SK-N-SH (cell line): ENCODE results near the gene TOR2A. TPM values are rescaled to one million over a fixed set of nuclear protein-coding genes. Genes with fewer than 3 reads are reported as not detected.

Source experiments
- CTCF ChIA-PET: fragments of 300-600, 350-600 bp; formaldehyde crosslinking; extraction: SDS; loops from one replicate; lab custom pipeline; 2021; lab: Yijun Ruan, JAX
- POLR2A ChIA-PET: fragments of 350-600 bp; sonication (Branson Sonifier 250); formaldehyde crosslinking; extraction: SDS; loops from one replicate; lab custom pipeline; 2020; ENCODE audit warnings: antibody characterized with exemption, inconsistent platforms; lab: Yijun Ruan, JAX
- DNase-seq: peaks from one replicate; pipeline ENCODE4 v3.0.0; 2012
- H2AFZ ChIP-seq: fragments of 200-600 bp; sonication (generic); 2 replicates; pipeline ENCODE4 v1.8.1; 2016; ENCODE audit warnings: antibody characterized with exemption, mild to moderate bottlenecking, low read depth
- H3F3A ChIP-seq: fragments of 200-600 bp; sonication (generic); replicated peaks from 2 replicates; pipeline ENCODE3; 2016; ENCODE audit warnings: antibody characterized with exemption, mild to moderate bottlenecking; ENCODE audit not compliant: insufficient read depth
- H3K27ac ChIP-seq, 2 experiments: fragments of 200-500 bp in 1 of 2; fragments of 200-600 bp in 1 of 2; sonication (Bioruptor generic) in 1 of 2; sonication (generic), shearing (Covaris generic) in 1 of 2; 2 replicates each; pipeline versions ENCODE4 v1.5.1 to v1.6.1; 2014 to 2016; ENCODE audit warnings: low read depth in 2 of 2, inconsistent platforms in 1 of 2, low read length in 1 of 2, mild to moderate bottlenecking in 1 of 2, mixed read lengths in 1 of 2
- H3K27me3 ChIP-seq: fragments of 200-600 bp; sonication (generic), shearing (Covaris generic); 2 replicates; pipeline ENCODE4 v1.6.1; 2016; ENCODE audit warnings: mixed run types; ENCODE audit not compliant: insufficient read depth
- H3K36me3 ChIP-seq, 2 experiments: fragments of 200-500 bp in 1 of 2; fragments of 200-600 bp in 1 of 2; sonication (Bioruptor generic) in 1 of 2; sonication (generic) in 1 of 2; replicated peaks in 1 of 2; 2 replicates each; pipeline versions ENCODE3 to v1.5.1; 2014 to 2016; ENCODE audit warnings: low read length in 1 of 2, mild to moderate bottlenecking in 1 of 2; ENCODE audit not compliant: insufficient read depth in 2 of 2, control insufficient read depth in 1 of 2
- H3K4me1 ChIP-seq, 2 experiments: fragments of 200-500 bp in 1 of 2; fragments of 200-600 bp in 1 of 2; sonication (Bioruptor generic) in 1 of 2; sonication (generic), shearing (Covaris generic) in 1 of 2; 2 replicates each; pipeline versions ENCODE4 v1.5.1 to v1.6.1; 2014 to 2016; ENCODE audit warnings: low read depth in 1 of 2, low read length in 1 of 2, mixed run types in 1 of 2; ENCODE audit not compliant: insufficient read depth in 2 of 2, control insufficient read depth in 1 of 2
- H3K4me2 ChIP-seq: fragments of 200-600 bp; sonication (generic), shearing (Covaris generic); 2 replicates; pipeline ENCODE4 v1.6.1; 2017; ENCODE audit warnings: mixed run types
- H3K4me3 ChIP-seq, 2 experiments: fragments of 200-500 bp in 1 of 2; fragments of 200-600 bp in 1 of 2; sonication (Bioruptor generic) in 1 of 2; sonication (generic), shearing (Covaris generic) in 1 of 2; 2 replicates each; pipeline versions ENCODE4 v1.5.1 to v1.8.1; 2014 to 2016; ENCODE audit warnings: low read depth in 2 of 2, inconsistent platforms in 1 of 2, low read length in 1 of 2, mild to moderate bottlenecking in 1 of 2, mixed read lengths in 1 of 2, moderate library complexity in 1 of 2
- H3K79me2 ChIP-seq: fragments of 200-600 bp; sonication (generic); 2 replicates; pipeline ENCODE4 v1.8.1; 2017; ENCODE audit warnings: mild to moderate bottlenecking; ENCODE audit not compliant: insufficient read depth
- H3K9ac ChIP-seq: fragments of 200-600 bp; sonication (generic); 2 replicates; pipeline ENCODE4 v1.6.1; 2017; ENCODE audit warnings: mixed run types
- H3K9me2 ChIP-seq: fragments of 200-600 bp; sonication (generic); 2 replicates; pipeline ENCODE4 v1.6.1; 2017; ENCODE audit warnings: mixed run types
- H3K9me3 ChIP-seq: fragments of 200-600 bp; sonication (generic); 2 replicates; pipeline ENCODE4 v1.6.1; 2017; ENCODE audit warnings: mixed run types, mild to moderate bottlenecking, moderate library complexity
- H4K20me1 ChIP-seq: fragments of 200-600 bp; sonication (generic); 2 replicates; pipeline ENCODE4 v1.6.1; 2017; ENCODE audit warnings: mild to moderate bottlenecking, mixed run types; ENCODE audit not compliant: insufficient read depth
- FOSL2 ChIP-seq: IDR thresholded peaks from 2 replicates; pipeline ENCODE4 v1.4.0; 2012; ENCODE audit warnings: low read depth, mild to moderate bottlenecking, moderate library complexity, borderline replicate concordance
- FOXJ3 ChIP-seq: sonication (generic); formaldehyde crosslinking; IDR thresholded peaks from 2 replicates; pipeline ENCODE4 v1.5.1; 2020; ENCODE audit warnings: mild to moderate bottlenecking, missing genetic modification reagents
- FOXM1 ChIP-seq: IDR thresholded peaks from 2 replicates; pipeline ENCODE4 v1.4.0; 2012; ENCODE audit warnings: low read depth, mild to moderate bottlenecking
- JUND ChIP-seq: IDR thresholded peaks from 2 replicates; pipeline ENCODE4 v1.4.0; 2012
- NRF1 ChIP-seq: IDR thresholded peaks from 2 replicates; pipeline ENCODE4 v1.6.1; 2012; ENCODE audit warnings: low read depth, mild to moderate bottlenecking, low read length
- RXRA ChIP-seq: IDR thresholded peaks from 2 replicates; pipeline ENCODE4 v1.4.0; 2012; ENCODE audit warnings: low read depth, mild to moderate bottlenecking, borderline replicate concordance
- SIN3A ChIP-seq: IDR thresholded peaks from 2 replicates; pipeline ENCODE4 v1.6.1; 2012; ENCODE audit warnings: low read depth, mild to moderate bottlenecking, low read length, moderate library complexity, borderline replicate concordance
- SMC3 ChIP-seq: IDR thresholded peaks from 2 replicates; pipeline ENCODE4 v1.6.1; 2012; ENCODE audit warnings: low read depth, low read length, improper control_type of control experiment
- WGBS: methylation state at CpG from one replicate; pipeline ENCODE4 v1.1.6; 2017; ENCODE audit warnings: low lambda C conversion rate; 5-methylcytosine and 5-hydroxymethylcytosine counted together
- polyA plus RNA-seq, 3 experiments: library from polyadenylated mRNA; depleted of rRNA; stranded (reverse); fragments of >200 nt; gene quantifications; 2 replicates each; pipeline ENCODE4 v1.2.3, GENCODE V29; 2012
- TF ChIP-seq, protein P1 (sequence below): IDR thresholded peaks from 2 replicates; pipeline ENCODE4 v1.4.0; 2012; ENCODE audit warnings: low read depth
- TF ChIP-seq, protein P2 (sequence below): IDR thresholded peaks from 2 replicates; pipeline ENCODE4; 2012
- TF ChIP-seq, protein P3 (sequence below): IDR thresholded peaks from 2 replicates; pipeline ENCODE4 v1.4.0; 2012; ENCODE audit warnings: low read depth, borderline replicate concordance

Gene TOR2A
- polyA plus RNA-seq, 1 of the 3 experiments (the other 2 are of a cell fraction) = 17.2 TPM

DNA sequence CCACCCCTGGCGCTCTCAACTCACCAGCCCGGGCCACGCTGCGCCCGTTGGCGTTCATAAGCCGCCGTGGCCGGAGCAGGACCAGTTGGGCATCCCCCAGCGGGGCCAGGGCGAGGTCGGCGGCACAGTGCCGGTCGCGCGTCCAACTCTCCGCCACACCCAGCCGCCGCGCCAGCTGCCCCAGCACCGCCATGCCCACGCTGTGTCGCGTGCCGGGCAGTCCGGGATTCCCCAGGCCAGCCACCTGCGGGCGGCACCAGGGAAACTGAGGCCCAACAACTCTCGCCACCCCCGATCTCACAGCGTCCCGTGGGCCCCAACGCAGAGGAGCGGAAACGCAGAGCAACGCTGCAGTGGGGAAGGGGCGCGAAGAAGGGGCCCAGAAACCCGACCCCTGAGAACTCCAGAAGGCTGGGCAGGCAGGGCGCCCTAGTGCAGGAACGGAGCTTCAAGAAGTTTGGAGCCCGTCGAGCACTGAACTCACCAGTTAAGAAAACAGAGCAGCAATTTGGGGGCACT, 20.1 kb downstream of the TOR2A start:
- CTCF ChIA-PET = interaction anchor here (0.6 to 2.5 kb wide), 8 partner anchors 10 to 125 kb away, joined by 3 to 15 read pairs (median 4); partner anchors contain the start of gene TOR2A
- peak; percentile 75 for DNase-seq
- Histone ChIP-seq H3K4me2 (peak overlapping the region; percentile 98), H3F3A (no peaks in the 10 kb centered on the region), H3K4me3 (peak overlapping the region; percentile 94 to 98), H3K79me2 (peaks cover 13% of the 10 kb centered on the region; the same call in 1 of the 2 replicates), H3K9me2 (no peaks in the 10 kb centered on the region), H3K27me3 (no peaks in the 10 kb centered on the region), H3K9me3 (no peaks in the 10 kb centered on the region), H3K4me1 (peaks cover 0 to 17% of the 10 kb centered on the region in 2 experiments; a peak in 1 of 4 replicates), H2AFZ (peak overlapping the region; percentile 91), H3K9ac (peak overlapping the region; percentile 81), H4K20me1 (no peaks in the 10 kb centered on the region), H3K27ac (peak overlapping the region; percentile 43 to 62), H3K36me3 (no peaks in the 10 kb centered on the region)
- POLR2A ChIA-PET = interaction anchor here (1.0 to 1.5 kb wide), 2 partner anchors 8 to 11 kb away, joined by 3 to 4 read pairs; partner anchors contain the start of gene CFAP157
- TF ChIP-seq FOSL2 (no peak), JUND (no peak), FOXM1 (no peak), NRF1 (no peak), FOXJ3 (CRISPR knock-in tag) (no peak)
- TF ChIP-seq, protein P1, sequence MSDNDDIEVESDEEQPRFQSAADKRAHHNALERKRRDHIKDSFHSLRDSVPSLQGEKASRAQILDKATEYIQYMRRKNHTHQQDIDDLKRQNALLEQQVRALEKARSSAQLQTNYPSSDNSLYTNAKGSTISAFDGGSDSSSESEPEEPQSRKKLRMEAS = no peak
- TF ChIP-seq, protein P2, sequence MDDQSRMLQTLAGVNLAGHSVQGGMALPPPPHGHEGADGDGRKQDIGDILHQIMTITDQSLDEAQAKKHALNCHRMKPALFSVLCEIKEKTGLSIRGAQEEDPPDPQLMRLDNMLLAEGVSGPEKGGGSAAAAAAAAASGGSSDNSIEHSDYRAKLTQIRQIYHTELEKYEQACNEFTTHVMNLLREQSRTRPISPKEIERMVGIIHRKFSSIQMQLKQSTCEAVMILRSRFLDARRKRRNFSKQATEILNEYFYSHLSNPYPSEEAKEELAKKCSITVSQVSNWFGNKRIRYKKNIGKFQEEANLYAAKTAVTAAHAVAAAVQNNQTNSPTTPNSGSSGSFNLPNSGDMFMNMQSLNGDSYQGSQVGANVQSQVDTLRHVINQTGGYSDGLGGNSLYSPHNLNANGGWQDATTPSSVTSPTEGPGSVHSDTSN = no peak
- WGBS = 0% methylated on average over 7 of the region's 44 CpGs

DNA sequence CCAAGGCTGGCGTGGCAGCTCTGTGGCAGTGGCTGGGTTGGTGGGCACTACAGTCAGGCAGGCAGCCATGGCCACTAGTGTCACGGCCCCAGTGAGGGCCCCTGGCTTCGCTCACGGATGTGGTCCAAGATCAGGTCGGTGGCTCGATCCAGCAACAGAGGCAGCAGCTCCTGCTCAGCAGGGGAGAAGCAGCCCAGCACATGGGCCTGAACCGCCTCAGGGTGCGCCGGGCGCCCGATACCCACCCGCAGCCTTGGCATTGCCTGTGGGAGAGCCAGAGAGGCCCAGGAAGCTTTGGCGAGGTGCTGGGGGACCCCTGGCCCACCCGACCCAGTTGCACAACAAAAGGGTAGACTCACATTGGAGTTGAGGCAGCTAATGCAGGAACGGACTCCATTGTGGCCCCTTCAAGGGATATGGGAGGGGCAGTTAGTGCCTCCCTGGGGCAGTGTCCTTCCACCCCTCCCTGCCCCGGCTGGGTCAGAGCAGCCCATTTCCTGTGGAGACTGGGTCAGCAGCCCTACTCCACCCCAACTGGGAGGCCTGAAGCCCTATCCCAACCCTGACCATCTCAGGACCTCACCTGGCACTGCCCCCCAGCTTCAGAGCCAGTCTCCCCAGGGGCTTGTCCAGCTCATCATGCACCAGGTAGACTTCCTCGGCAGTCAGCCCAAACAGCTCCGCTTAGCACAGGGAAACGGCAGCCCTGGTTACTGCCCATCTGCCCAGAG, 20.9 kb downstream of the TOR2A start:
- H3K9me2 ChIP-seq = no peaks in the 10 kb centered on the region
- 63% methylated on average over 5 of the region's 19 CpGs for WGBS
- 0 out of 2 replicates have a peak overlapping the region, but pooled peaks have one; percentile 36 for H3K9ac ChIP-seq
- DNase-seq = no peak
- peak overlapping the region; percentile 59 to 94 for H3K4me3 ChIP-seq
- H3F3A ChIP-seq = no peaks in the 10 kb centered on the region
- H3K4me1 ChIP-seq = peaks cover 0 to 15% of the 10 kb centered on the region in 2 experiments; a peak in 1 of 4 replicates
- no peak overlapping the region for H2AFZ ChIP-seq
- H3K27me3 ChIP-seq = no peaks in the 10 kb centered on the region
- H3K79me2 ChIP-seq = peaks cover 13% of the 10 kb centered on the region; the same call in 1 of the 2 replicates
- H4K20me1 ChIP-seq = no peaks in the 10 kb centered on the region
- CTCF ChIA-PET = interaction anchor here (0.8 to 1.6 kb wide), 3 partner anchors 21 to 124 kb away, joined by 3 to 5 read pairs (median 4); partner anchors contain the start of gene TOR2A
- no peak for TF ChIP-seq JUND
- TF ChIP-seq SIN3A = no peak
- TF ChIP-seq, protein P3, sequence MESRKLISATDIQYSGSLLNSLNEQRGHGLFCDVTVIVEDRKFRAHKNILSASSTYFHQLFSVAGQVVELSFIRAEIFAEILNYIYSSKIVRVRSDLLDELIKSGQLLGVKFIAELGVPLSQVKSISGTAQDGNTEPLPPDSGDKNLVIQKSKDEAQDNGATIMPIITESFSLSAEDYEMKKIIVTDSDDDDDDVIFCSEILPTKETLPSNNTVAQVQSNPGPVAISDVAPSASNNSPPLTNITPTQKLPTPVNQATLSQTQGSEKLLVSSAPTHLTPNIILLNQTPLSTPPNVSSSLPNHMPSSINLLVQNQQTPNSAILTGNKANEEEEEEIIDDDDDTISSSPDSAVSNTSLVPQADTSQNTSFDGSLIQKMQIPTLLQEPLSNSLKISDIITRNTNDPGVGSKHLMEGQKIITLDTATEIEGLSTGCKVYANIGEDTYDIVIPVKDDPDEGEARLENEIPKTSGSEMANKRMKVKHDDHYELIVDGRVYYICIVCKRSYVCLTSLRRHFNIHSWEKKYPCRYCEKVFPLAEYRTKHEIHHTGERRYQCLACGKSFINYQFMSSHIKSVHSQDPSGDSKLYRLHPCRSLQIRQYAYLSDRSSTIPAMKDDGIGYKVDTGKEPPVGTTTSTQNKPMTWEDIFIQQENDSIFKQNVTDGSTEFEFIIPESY = no peak
- no peak for TF ChIP-seq RXRA
- no peak for TF ChIP-seq SMC3
- peak overlapping the region; percentile 98 for H3K4me2 ChIP-seq
- POLR2A ChIA-PET = no interaction called here
- H3K9me3 ChIP-seq = no peaks in the 10 kb centered on the region
- H3K27ac ChIP-seq = no peak overlapping the region
- H3K36me3 ChIP-seq = no peaks in the 10 kb centered on the region
